SK-N-SH (cell line): ENCODE data around the gene TIGD7. TPM values are rescaled to one million over a fixed set of nuclear protein-coding genes. Genes with fewer than 3 reads are reported as not detected.
"Not testable (repeated sequence)": the region's sequence is repeated elsewhere in the genome, so short reads cannot be mapped to it uniquely, and the experiment has no call there.

ENCODE experiments used
- CTCF ChIA-PET: fragments of 300-600, 350-600 bp; formaldehyde crosslinking; extraction: SDS; loops from one replicate; lab custom pipeline; 2021; lab: Yijun Ruan, JAX
- POLR2A ChIA-PET: fragments of 350-600 bp; sonication (Branson Sonifier 250); formaldehyde crosslinking; extraction: SDS; loops from one replicate; lab custom pipeline; 2020; ENCODE audit warnings: antibody characterized with exemption, inconsistent platforms; lab: Yijun Ruan, JAX
- DNase-seq: peaks from one replicate; pipeline ENCODE4 v3.0.0; 2012
- H2AFZ ChIP-seq: fragments of 200-600 bp; sonication (generic); 2 replicates; pipeline ENCODE4 v1.8.1; 2016; ENCODE audit warnings: antibody characterized with exemption, mild to moderate bottlenecking, low read depth
- H3F3A ChIP-seq: fragments of 200-600 bp; sonication (generic); replicated peaks from 2 replicates; pipeline ENCODE3; 2016; ENCODE audit warnings: antibody characterized with exemption, mild to moderate bottlenecking; ENCODE audit not compliant: insufficient read depth
- H3K27ac ChIP-seq, 2 experiments: fragments of 200-500 bp in 1 of 2; fragments of 200-600 bp in 1 of 2; sonication (Bioruptor generic) in 1 of 2; sonication (generic), shearing (Covaris generic) in 1 of 2; 2 replicates each; pipeline versions ENCODE4 v1.5.1 to v1.6.1; 2014 to 2016; ENCODE audit warnings: low read depth in 2 of 2, inconsistent platforms in 1 of 2, low read length in 1 of 2, mild to moderate bottlenecking in 1 of 2, mixed read lengths in 1 of 2
- H3K27me3 ChIP-seq: fragments of 200-600 bp; sonication (generic), shearing (Covaris generic); 2 replicates; pipeline ENCODE4 v1.6.1; 2016; ENCODE audit warnings: mixed run types; ENCODE audit not compliant: insufficient read depth
- H3K36me3 ChIP-seq, 2 experiments: fragments of 200-500 bp in 1 of 2; fragments of 200-600 bp in 1 of 2; sonication (Bioruptor generic) in 1 of 2; sonication (generic) in 1 of 2; replicated peaks in 1 of 2; 2 replicates each; pipeline versions ENCODE3 to v1.5.1; 2014 to 2016; ENCODE audit warnings: low read length in 1 of 2, mild to moderate bottlenecking in 1 of 2; ENCODE audit not compliant: insufficient read depth in 2 of 2, control insufficient read depth in 1 of 2
- H3K4me1 ChIP-seq, 2 experiments: fragments of 200-500 bp in 1 of 2; fragments of 200-600 bp in 1 of 2; sonication (Bioruptor generic) in 1 of 2; sonication (generic), shearing (Covaris generic) in 1 of 2; 2 replicates each; pipeline versions ENCODE4 v1.5.1 to v1.6.1; 2014 to 2016; ENCODE audit warnings: low read depth in 1 of 2, low read length in 1 of 2, mixed run types in 1 of 2; ENCODE audit not compliant: insufficient read depth in 2 of 2, control insufficient read depth in 1 of 2
- H3K4me2 ChIP-seq: fragments of 200-600 bp; sonication (generic), shearing (Covaris generic); 2 replicates; pipeline ENCODE4 v1.6.1; 2017; ENCODE audit warnings: mixed run types
- H3K4me3 ChIP-seq, 2 experiments: fragments of 200-500 bp in 1 of 2; fragments of 200-600 bp in 1 of 2; sonication (Bioruptor generic) in 1 of 2; sonication (generic), shearing (Covaris generic) in 1 of 2; 2 replicates each; pipeline versions ENCODE4 v1.5.1 to v1.8.1; 2014 to 2016; ENCODE audit warnings: low read depth in 2 of 2, inconsistent platforms in 1 of 2, low read length in 1 of 2, mild to moderate bottlenecking in 1 of 2, mixed read lengths in 1 of 2, moderate library complexity in 1 of 2
- H3K79me2 ChIP-seq: fragments of 200-600 bp; sonication (generic); 2 replicates; pipeline ENCODE4 v1.8.1; 2017; ENCODE audit warnings: mild to moderate bottlenecking; ENCODE audit not compliant: insufficient read depth
- H3K9ac ChIP-seq: fragments of 200-600 bp; sonication (generic); 2 replicates; pipeline ENCODE4 v1.6.1; 2017; ENCODE audit warnings: mixed run types
- H3K9me2 ChIP-seq: fragments of 200-600 bp; sonication (generic); 2 replicates; pipeline ENCODE4 v1.6.1; 2017; ENCODE audit warnings: mixed run types
- H3K9me3 ChIP-seq: fragments of 200-600 bp; sonication (generic); 2 replicates; pipeline ENCODE4 v1.6.1; 2017; ENCODE audit warnings: mixed run types, mild to moderate bottlenecking, moderate library complexity
- H4K20me1 ChIP-seq: fragments of 200-600 bp; sonication (generic); 2 replicates; pipeline ENCODE4 v1.6.1; 2017; ENCODE audit warnings: mild to moderate bottlenecking, mixed run types; ENCODE audit not compliant: insufficient read depth
- ELF1 ChIP-seq: IDR thresholded peaks from 2 replicates; pipeline ENCODE4 v1.4.0; 2012
- FOSL2 ChIP-seq: IDR thresholded peaks from 2 replicates; pipeline ENCODE4 v1.4.0; 2012; ENCODE audit warnings: low read depth, mild to moderate bottlenecking, moderate library complexity, borderline replicate concordance
- GATA2 ChIP-seq: sonication (generic); formaldehyde crosslinking; IDR thresholded peaks from 2 replicates; pipeline ENCODE4 v1.5.0; 2020; ENCODE audit warnings: mild to moderate bottlenecking, missing genetic modification reagents
- NFIC ChIP-seq: IDR thresholded peaks from 2 replicates; pipeline ENCODE4 v1.4.0; 2012; ENCODE audit warnings: borderline replicate concordance
- POLR2AphosphoS5 ChIP-seq: IDR thresholded peaks from 2 replicates; pipeline ENCODE4 v1.6.1; 2012; ENCODE audit warnings: low read depth, low read length
- RCOR1 ChIP-seq: fragments of 150-350 bp; IDR thresholded peaks from 2 replicates; pipeline ENCODE4 v1.6.1; 2017; ENCODE audit warnings: antibody characterized with exemption, low read length
- SIN3A ChIP-seq: IDR thresholded peaks from 2 replicates; pipeline ENCODE4 v1.6.1; 2012; ENCODE audit warnings: low read depth, mild to moderate bottlenecking, low read length, moderate library complexity, borderline replicate concordance
- TAF1 ChIP-seq: IDR thresholded peaks from 2 replicates; pipeline ENCODE4 v1.6.1; 2012; ENCODE audit warnings: low read depth, mild to moderate bottlenecking, low read length, moderate library complexity, borderline replicate concordance
- TEAD4 ChIP-seq: IDR thresholded peaks from 2 replicates; pipeline ENCODE4 v1.4.0; 2012; ENCODE audit warnings: mild to moderate bottlenecking, borderline replicate concordance; ENCODE audit not compliant: insufficient read depth
- WGBS: methylation state at CpG from one replicate; pipeline ENCODE4 v1.1.6; 2017; ENCODE audit warnings: low lambda C conversion rate; 5-methylcytosine and 5-hydroxymethylcytosine counted together
- polyA plus RNA-seq, 3 experiments: library from polyadenylated mRNA; depleted of rRNA; stranded (reverse); fragments of >200 nt; gene quantifications; 2 replicates each; pipeline ENCODE4 v1.2.3, GENCODE V29; 2012
- TF ChIP-seq, protein P1 (sequence below): IDR thresholded peaks from 2 replicates; pipeline ENCODE4 v1.4.0; 2012; ENCODE audit warnings: low read depth
- TF ChIP-seq, protein P2 (sequence below): IDR thresholded peaks from 2 replicates; pipeline ENCODE4 v1.4.0; 2012; ENCODE audit warnings: low read depth, borderline replicate concordance
- TF ChIP-seq, protein P3 (sequence below): fragments of 150-350 bp; IDR thresholded peaks from 2 replicates; pipeline ENCODE4 v1.6.1; 2017; ENCODE audit warnings: antibody characterized with exemption, low read length, low read depth, borderline replicate concordance

TIGD7 gene
- polyA plus RNA-seq, 1 of the 3 experiments (the other 2 are of a cell fraction) = 1.2 TPM

DNA sequence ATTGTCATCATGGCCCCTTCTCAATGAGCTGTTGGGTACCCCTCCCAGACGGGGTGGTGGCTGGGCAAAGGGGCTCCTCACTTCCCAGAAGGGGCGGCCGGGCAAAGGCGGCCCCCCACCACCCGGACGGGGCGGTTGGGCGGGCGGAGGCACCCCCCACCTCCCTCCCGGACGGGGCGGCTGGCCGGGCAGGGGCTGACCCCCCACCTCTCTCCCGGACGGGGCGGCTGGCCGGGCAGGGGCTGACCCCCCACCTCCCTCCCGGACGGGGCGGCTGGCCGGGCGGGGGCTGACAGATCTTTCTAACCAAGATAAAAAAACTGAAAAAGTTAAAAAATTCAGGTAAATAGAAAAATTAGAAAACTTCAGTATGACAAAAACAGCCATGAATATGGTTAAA lies 33.9 kb downstream of the TIGD7 start:
- POLR2A ChIA-PET, H3K9me3 ChIP-seq, H3K9ac ChIP-seq, H3K4me1 ChIP-seq, CTCF ChIA-PET, H3K4me2 ChIP-seq, H2AFZ ChIP-seq, H3F3A ChIP-seq, H4K20me1 ChIP-seq, H3K79me2 ChIP-seq, H3K27ac ChIP-seq, H3K4me3 ChIP-seq, H3K9me2 ChIP-seq, H3K36me3 ChIP-seq, DNase-seq: not testable (repeated sequence)
- WGBS = 46% methylated on average over 22 of the region's 22 CpGs
- H3K27me3 ChIP-seq = peaks cover 10% of the 10 kb centered on the region; the same call in 1 of the 2 replicates

DNA sequence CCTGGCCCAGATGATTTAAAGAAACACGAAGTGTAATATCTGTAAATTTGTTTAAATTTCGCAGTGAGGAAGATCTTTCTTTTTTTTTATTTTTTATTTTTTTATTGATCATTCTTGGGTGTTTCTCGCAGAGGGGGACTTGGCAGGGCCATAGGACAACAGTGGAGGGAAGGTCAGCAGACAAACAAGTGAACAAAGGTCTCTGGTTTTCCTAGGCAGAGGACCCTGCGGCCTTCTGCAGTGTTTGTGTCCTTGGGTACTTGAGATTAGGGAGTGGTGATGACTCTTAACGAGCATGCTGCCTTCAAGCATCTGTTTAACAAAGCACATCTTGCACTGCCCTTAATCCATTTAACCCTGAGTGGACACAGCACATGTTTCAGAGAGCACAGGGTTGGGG lies 34.5 kb downstream of the TIGD7 start:
- WGBS = 61% methylated on average over 4 of the region's 5 CpGs
- H3K4me2 ChIP-seq, H3K27me3 ChIP-seq, H3K9me2 ChIP-seq, H3F3A ChIP-seq, CTCF ChIA-PET, H3K79me2 ChIP-seq, DNase-seq, H3K4me1 ChIP-seq, H3K4me3 ChIP-seq, H3K27ac ChIP-seq, H2AFZ ChIP-seq, H3K36me3 ChIP-seq, H4K20me1 ChIP-seq, H3K9ac ChIP-seq, POLR2A ChIA-PET, H3K9me3 ChIP-seq: not testable (repeated sequence)

DNA sequence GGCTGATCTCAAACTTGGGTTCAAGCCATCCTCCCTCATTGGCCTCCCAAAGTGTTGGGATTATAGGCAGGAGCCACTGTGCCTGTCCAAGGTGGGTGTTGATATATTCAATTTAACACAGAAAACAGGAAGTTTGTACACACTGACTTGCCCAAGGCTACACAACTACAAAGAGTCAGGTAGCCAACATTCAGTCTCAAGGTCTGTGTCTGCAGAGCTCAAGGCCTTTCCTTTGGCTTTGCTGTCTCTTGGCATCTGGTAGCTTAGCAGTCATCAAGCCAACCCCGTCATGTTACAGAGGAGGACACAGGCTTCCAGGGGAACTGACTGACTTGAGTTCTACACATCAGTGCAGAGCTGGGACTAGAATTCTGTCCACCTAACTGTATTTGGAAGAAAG lies 36.9 kb downstream of the TIGD7 start:
- H3K9me3 ChIP-seq = no peaks in the 10 kb centered on the region
- no peak for DNase-seq
- H3F3A ChIP-seq = peaks cover 7% of the 10 kb centered on the region
- H3K79me2 ChIP-seq = no peaks in the 10 kb centered on the region
- H3K4me2 ChIP-seq = no peak overlapping the region
- TF ChIP-seq, protein P1, sequence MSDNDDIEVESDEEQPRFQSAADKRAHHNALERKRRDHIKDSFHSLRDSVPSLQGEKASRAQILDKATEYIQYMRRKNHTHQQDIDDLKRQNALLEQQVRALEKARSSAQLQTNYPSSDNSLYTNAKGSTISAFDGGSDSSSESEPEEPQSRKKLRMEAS = no peak
- no peak for TF ChIP-seq TAF1
- no peak for TF ChIP-seq GATA2 (CRISPR knock-in tag)
- TF ChIP-seq, protein P2, sequence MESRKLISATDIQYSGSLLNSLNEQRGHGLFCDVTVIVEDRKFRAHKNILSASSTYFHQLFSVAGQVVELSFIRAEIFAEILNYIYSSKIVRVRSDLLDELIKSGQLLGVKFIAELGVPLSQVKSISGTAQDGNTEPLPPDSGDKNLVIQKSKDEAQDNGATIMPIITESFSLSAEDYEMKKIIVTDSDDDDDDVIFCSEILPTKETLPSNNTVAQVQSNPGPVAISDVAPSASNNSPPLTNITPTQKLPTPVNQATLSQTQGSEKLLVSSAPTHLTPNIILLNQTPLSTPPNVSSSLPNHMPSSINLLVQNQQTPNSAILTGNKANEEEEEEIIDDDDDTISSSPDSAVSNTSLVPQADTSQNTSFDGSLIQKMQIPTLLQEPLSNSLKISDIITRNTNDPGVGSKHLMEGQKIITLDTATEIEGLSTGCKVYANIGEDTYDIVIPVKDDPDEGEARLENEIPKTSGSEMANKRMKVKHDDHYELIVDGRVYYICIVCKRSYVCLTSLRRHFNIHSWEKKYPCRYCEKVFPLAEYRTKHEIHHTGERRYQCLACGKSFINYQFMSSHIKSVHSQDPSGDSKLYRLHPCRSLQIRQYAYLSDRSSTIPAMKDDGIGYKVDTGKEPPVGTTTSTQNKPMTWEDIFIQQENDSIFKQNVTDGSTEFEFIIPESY = no peak
- TF ChIP-seq RCOR1 = no peak
- TF ChIP-seq POLR2AphosphoS5 = no peak
- TF ChIP-seq ELF1 = no peak
- no peak for TF ChIP-seq SIN3A
- TF ChIP-seq, protein P3, sequence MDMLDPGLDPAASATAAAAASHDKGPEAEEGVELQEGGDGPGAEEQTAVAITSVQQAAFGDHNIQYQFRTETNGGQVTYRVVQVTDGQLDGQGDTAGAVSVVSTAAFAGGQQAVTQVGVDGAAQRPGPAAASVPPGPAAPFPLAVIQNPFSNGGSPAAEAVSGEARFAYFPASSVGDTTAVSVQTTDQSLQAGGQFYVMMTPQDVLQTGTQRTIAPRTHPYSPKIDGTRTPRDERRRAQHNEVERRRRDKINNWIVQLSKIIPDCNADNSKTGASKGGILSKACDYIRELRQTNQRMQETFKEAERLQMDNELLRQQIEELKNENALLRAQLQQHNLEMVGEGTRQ = no peak
- no peak for TF ChIP-seq NFIC
- no peak for TF ChIP-seq TEAD4
- TF ChIP-seq FOSL2 = no peak
- no peaks in the 10 kb centered on the region for H3K27me3 ChIP-seq
- peaks cover 0 to 5% of the 10 kb centered on the region in 2 experiments; a peak in 1 of 4 replicates for H3K4me1 ChIP-seq
- H3K27ac ChIP-seq = no peak overlapping the region
- POLR2A ChIA-PET = no interaction called here
- H2AFZ ChIP-seq = no peak overlapping the region
- WGBS = 57% methylated on average over 1 of the region's 1 CpG
- H3K4me3 ChIP-seq = no peak overlapping the region
- no peaks in the 10 kb centered on the region for H3K36me3 ChIP-seq
- H3K9me2 ChIP-seq = no peaks in the 10 kb centered on the region
- no peaks in the 10 kb centered on the region for H4K20me1 ChIP-seq
- H3K9ac ChIP-seq = no peak overlapping the region
- CTCF ChIA-PET = interaction anchor here (0.8 to 1.3 kb wide), 2 partner anchors 12 to 116 kb away, joined by 3 to 4 read pairs; no protein-coding TSS in a partner anchor
